ENCODE measurements around the gene PPP6R2.

PPP6R2 gene

GRCh38 chr22:50303848-50304527, 39.1 kb upstream of the PPP6R2 start:
- ChIA-PET POLR2A (interaction anchor here (0.5 to 4.7 kb wide), 8 partner anchors 10 to 222 kb away, joined by 3 to 37 read pairs (median 4); partner anchors contain the start of genes NCAPH2 and SCO2), CTCF (interaction anchor here (1.0 to 2.1 kb wide), 6 partner anchors 7 to 53 kb away, joined by 3 to 8 read pairs (median 4); partner anchors contain the start of gene HDAC10)
- Histone ChIP-seq H3K27ac (ENCODE audit: extremely low read depth, low read depth, low read length) (peak overlapping the region; percentile 56), H3K36me3 (ENCODE audit: control insufficient read depth in 2 of 2, insufficient read depth in 1 of 2, low read length in 2 of 2) (peaks cover 0 to 40% of the 10 kb centered on the region in 2 experiments; a peak in 1 of 3 replicates), H3K4me3 (ENCODE audit: low read depth, low read length) (no peak overlapping the region), H3K4me1 (ENCODE audit: control insufficient read depth, insufficient read depth, low read length) (peaks cover 21% of the 10 kb centered on the region), H3K9me3 (ENCODE audit: control insufficient read depth, insufficient read depth, low read depth, low read length) (no peaks in the 10 kb centered on the region)
- TF ChIP-seq ZNF658 (tag by site-specific recombination; IDR thresholded peaks at IDR 0.05) (no peak), ZNF362 (tag by site-specific recombination; IDR thresholded peaks at IDR 0.05) (no peak), ZNF624 (tag by site-specific recombination; IDR thresholded peaks at IDR 0.05) (no peak), ZNF514 (tag by site-specific recombination; IDR thresholded peaks at IDR 0.05) (no peak), PATZ1 (tag by site-specific recombination; IDR thresholded peaks at IDR 0.05) (peak; percentile 87), ZBTB48 (tag by site-specific recombination; IDR thresholded peaks at IDR 0.05) (0 out of 2 replicates have a peak, but pooled peaks have one; percentile 14), SP7 (tag by site-specific recombination; IDR thresholded peaks at IDR 0.05) (peak; percentile 56; the same call in 1 of the 2 replicates), GLI2 (tag by site-specific recombination; IDR thresholded peaks at IDR 0.05; ENCODE audit: borderline replicate concordance, low read depth) (no peak), ZNF645 (tag by site-specific recombination; IDR thresholded peaks at IDR 0.05) (no peak), OSR2 (tag by site-specific recombination; IDR thresholded peaks at IDR 0.05) (peak; percentile 29; the same call in 1 of the 2 replicates), ZFHX2 (tag by site-specific recombination; conservative IDR thresholded peaks at IDR 0.05) (peak; percentile 45; the same call in 1 of the 2 replicates), ZSCAN18 (tag by site-specific recombination; IDR thresholded peaks at IDR 0.05) (no peak), RBAK (tag by site-specific recombination; IDR thresholded peaks at IDR 0.05) (no peak), ZNF580 (tag by site-specific recombination; IDR thresholded peaks at IDR 0.05) (no peak), WT1 (tag by site-specific recombination; IDR thresholded peaks at IDR 0.05) (no peak), ZNF133 (tag by site-specific recombination; IDR thresholded peaks at IDR 0.05) (no peak), EGR2 (tag by site-specific recombination; IDR thresholded peaks at IDR 0.05; ENCODE audit: low read depth) (peak; percentile 33; the same call in 1 of the 2 replicates), SP2 (tag by site-specific recombination; IDR thresholded peaks at IDR 0.05) (peak; percentile 63), PRDM10 (tag by site-specific recombination; IDR thresholded peaks at IDR 0.05) (peak; percentile 82), ZIC2 (tag by site-specific recombination; IDR thresholded peaks at IDR 0.05) (0 out of 2 replicates have a peak, but pooled peaks have one; percentile 0), ZNF626 (tag by site-specific recombination; IDR thresholded peaks at IDR 0.05) (no peak), ZBTB10 (tag by site-specific recombination; IDR thresholded peaks at IDR 0.05) (peak; percentile 57; the same call in 1 of the 2 replicates)
